Hepatocyte (in vitro differentiated cells): ENCODE data around the gene ERFE. TPM values are rescaled to one million over a fixed set of nuclear protein-coding genes. Genes with fewer than 3 reads are reported as not detected.

Experiments
- DNase-seq: peaks from one replicate; pipeline ENCODE4 v3.0.0-alpha.2; 2016; ENCODE audit warnings: low spot score
- H2AFZ ChIP-seq: fragments of 200-600 bp; sonication (generic); 2 replicates; pipeline ENCODE4 v1.6.0; 2016; ENCODE audit warnings: antibody characterized with exemption, mild to moderate bottlenecking
- H3K27ac ChIP-seq: fragments of 200-600 bp; sonication (generic); 2 replicates; pipeline ENCODE4 v1.5.1; 2016; ENCODE audit warnings: mild to moderate bottlenecking
- H3K27me3 ChIP-seq: fragments of 200-600 bp; sonication (generic); 2 replicates; pipeline ENCODE4 v1.6.1; 2016
- H3K36me3 ChIP-seq: fragments of 200-600 bp; sonication (generic); replicated peaks from 2 replicates; pipeline ENCODE4 v1.5.1; 2016; ENCODE audit warnings: low read depth; ENCODE audit not compliant: insufficient read depth
- H3K4me1 ChIP-seq: fragments of 200-600 bp; sonication (generic); 2 replicates; pipeline ENCODE4 v1.5.1; 2016; ENCODE audit warnings: mild to moderate bottlenecking, moderate library complexity; ENCODE audit not compliant: insufficient read depth
- H3K4me2 ChIP-seq: fragments of 200-600 bp; sonication (generic); 2 replicates; pipeline ENCODE4 v1.6.0; 2016
- H3K4me3 ChIP-seq: fragments of 200-600 bp; sonication (generic); 2 replicates; pipeline ENCODE4 v1.5.1; 2016; ENCODE audit warnings: mild to moderate bottlenecking
- H3K79me2 ChIP-seq: fragments of 200-600 bp; sonication (generic); 2 replicates; pipeline ENCODE4 v1.6.0; 2017; ENCODE audit warnings: mild to moderate bottlenecking
- H3K9me2 ChIP-seq: fragments of 200-600 bp; sonication (generic); replicated peaks from 2 replicates; pipeline ENCODE4 v1.6.0; 2017; ENCODE audit warnings: mild to moderate bottlenecking; ENCODE audit not compliant: insufficient read depth
- H3K9me3 ChIP-seq: fragments of 200-600 bp; sonication (generic); 2 replicates; pipeline ENCODE4 v1.5.1; 2016; ENCODE audit warnings: low read depth, mild to moderate bottlenecking
- H4K20me1 ChIP-seq: fragments of 200-600 bp; sonication (generic); 2 replicates; pipeline ENCODE4 v1.6.0; 2016; ENCODE audit warnings: mild to moderate bottlenecking; ENCODE audit not compliant: insufficient read depth, poor library complexity, severe bottlenecking
- CTCF ChIP-seq: fragments of 200-600 bp; sonication (generic); IDR thresholded peaks from 2 replicates; pipeline ENCODE4 v1.5.1; 2016; ENCODE audit warnings: antibody characterized with exemption, mild to moderate bottlenecking; ENCODE audit not compliant: poor library complexity
- EZH2 ChIP-seq: fragments of 200-600 bp; sonication (generic); IDR thresholded peaks from 2 replicates; pipeline ENCODE4 v1.6.1; 2016; ENCODE audit warnings: antibody characterized with exemption, mild to moderate bottlenecking, borderline replicate concordance
- EZH2phosphoT487 ChIP-seq: fragments of 200-600 bp; sonication (generic); IDR thresholded peaks from one replicate; pipeline ENCODE4 v1.6.1; 2018; ENCODE audit warnings: antibody characterized with exemption, mild to moderate bottlenecking, low read depth, moderate library complexity; ENCODE audit not compliant: unreplicated experiment, severe bottlenecking
- WGBS: methylation state at CpG from one replicate; pipeline ENCODE4 v1.1.6; 2016; ENCODE audit warnings: low lambda C conversion rate; ENCODE audit errors: missing lambda C conversion rate; 5-methylcytosine and 5-hydroxymethylcytosine counted together
- polyA plus RNA-seq: library from polyadenylated mRNA; unstranded; fragments of >200 nt; fragmentation: Nextera tagmentation; extraction: Ambion mirVana; gene quantifications from 2 replicates; pipeline ENCODE4 v1.2.1, GENCODE V29; 2016
- total RNA-seq: library from RNA; depleted of rRNA; stranded (reverse); fragments of >200 nt; gene quantifications from 2 replicates; pipeline ENCODE4 v1.2.3, GENCODE V29; 2014

Gene ERFE
- total and polyA plus RNA-seq, 2 experiments from 2014 or later = 0.27 to 0.30 TPM

GRCh38 chr2:238146884-238147544 lies 11.8 kb upstream of the ERFE start:
- H3K27ac ChIP-seq = no peak overlapping the region
- peaks cover 6% of the 10 kb centered on the region for H3K4me1 ChIP-seq
- H3K79me2 ChIP-seq = no peaks in the 10 kb centered on the region
- no peaks in the 10 kb centered on the region for H3K9me3 ChIP-seq
- H3K27me3 ChIP-seq = no peaks in the 10 kb centered on the region
- no peak for TF ChIP-seq CTCF
- no peak for TF ChIP-seq EZH2phosphoT487
- no peak for TF ChIP-seq EZH2
- H3K4me2 ChIP-seq = no peak overlapping the region
- WGBS = 90% methylated on average over 13 of the region's 13 CpGs
- no peaks in the 10 kb centered on the region for H3K36me3 ChIP-seq
- H3K9me2 ChIP-seq = no peaks in the 10 kb centered on the region
- no peak overlapping the region for H3K4me3 ChIP-seq
- no peak overlapping the region for H2AFZ ChIP-seq
- no peaks in the 10 kb centered on the region for H4K20me1 ChIP-seq
- DNase-seq = no peak

- 95% methylated on average over 14 of the region's 15 CpGs for WGBS
- H3K4me3 ChIP-seq = no peak overlapping the region
- no peak overlapping the region for H3K27ac ChIP-seq
- no peaks in the 10 kb centered on the region for H3K4me1 ChIP-seq
- DNase-seq = no peak
- TF ChIP-seq EZH2 (no peak), CTCF (no peak), EZH2phosphoT487 (no peak)
- H4K20me1 ChIP-seq = no peaks in the 10 kb centered on the region
- H2AFZ ChIP-seq = no peak overlapping the region
- no peaks in the 10 kb centered on the region for H3K36me3 ChIP-seq
- no peaks in the 10 kb centered on the region for H3K9me2 ChIP-seq
- no peak overlapping the region for H3K4me2 ChIP-seq
- H3K79me2 ChIP-seq = no peaks in the 10 kb centered on the region
- no peaks in the 10 kb centered on the region for H3K27me3 ChIP-seq
- H3K9me3 ChIP-seq = no peaks in the 10 kb centered on the region
Measured at GRCh38 chr2:238148981-238149380, 9.8 kb upstream of the ERFE start.

- Histone ChIP-seq H2AFZ (no peak overlapping the region), H3K4me1 (no peaks in the 10 kb centered on the region), H3K79me2 (no peaks in the 10 kb centered on the region), H3K27me3 (no peaks in the 10 kb centered on the region), H3K27ac (no peak overlapping the region), H3K4me2 (no peak overlapping the region), H3K36me3 (no peaks in the 10 kb centered on the region), H3K4me3 (no peak overlapping the region), H3K9me3 (no peaks in the 10 kb centered on the region), H4K20me1 (no peaks in the 10 kb centered on the region), H3K9me2 (no peaks in the 10 kb centered on the region)
- no peak for TF ChIP-seq CTCF
- TF ChIP-seq EZH2phosphoT487 = no peak
- TF ChIP-seq EZH2 = no peak
- DNase-seq = no peak
- 86% methylated on average over 13 of the region's 14 CpGs for WGBS
Measured at GRCh38 chr2:238149841-238150572, 8.8 kb upstream of the ERFE start.
